NCI-H1048 (cell line): ENCODE data around the gene PRPF39.
"Not testable (repeated sequence)": the region's sequence is repeated elsewhere in the genome, so short reads cannot be mapped to it uniquely, and the experiment has no call there.

ENCODE experiments used
- DNase-seq: peaks from one replicate; lab custom pipeline; 2025; lab: John Stamatoyannopoulos, UW

The PRPF39 gene

GRCh38 chr14:45083976-45084722 lies at the start of gene PRPF39:
TSS of gene PRPF39 (plus strand) at chr14:45084116. CDS start at chr14:45095240, 11,124 bp downstream.
- peak; percentile 78 for DNase-seq

- no peak for DNase-seq
These were observed 49.2 kb upstream of the PRPF39 start for GRCh38 chr14:45034730-45035129.

- DNase-seq, result no peak
These were observed 45.7 kb upstream of the PRPF39 start for GRCh38 chr14:45038256-45038655.

GRCh38 chr14:45038865-45039264 lies 45.1 kb upstream of the PRPF39 start:
- DNase-seq, result no peak

GRCh38 chr14:45039390-45039789 lies 44.5 kb upstream of the PRPF39 start:
- DNase-seq, result no peak

GRCh38 chr14:45041641-45042040 lies 42.3 kb upstream of the PRPF39 start:
- no peak for DNase-seq

- no peak for DNase-seq
These were observed 39.3 kb upstream of the PRPF39 start for GRCh38 chr14:45044638-45045037.

- DNase-seq, result no peak
These were observed 35.5 kb upstream of the PRPF39 start for GRCh38 chr14:45048385-45048784.

- no peak for DNase-seq
These were observed 32.7 kb upstream of the PRPF39 start for GRCh38 chr14:45051180-45051579.

GRCh38 chr14:45051896-45052295 lies 32.0 kb upstream of the PRPF39 start:
- no peak for DNase-seq

GRCh38 chr14:45057349-45057748 lies 26.6 kb upstream of the PRPF39 start:
- DNase-seq, result no peak

- DNase-seq, result no peak
These were observed 26.0 kb upstream of the PRPF39 start for GRCh38 chr14:45057881-45058364.

- DNase-seq, result no peak
These were observed 23.4 kb upstream of the PRPF39 start for GRCh38 chr14:45060551-45060950.

- DNase-seq, result no peak
These were observed 18.4 kb upstream of the PRPF39 start for GRCh38 chr14:45065540-45065939.

- no peak for DNase-seq
These were observed 18.0 kb upstream of the PRPF39 start for GRCh38 chr14:45065956-45066355.

- no peak for DNase-seq
These were observed 17.2 kb upstream of the PRPF39 start for GRCh38 chr14:45066667-45067066.

- DNase-seq, result no peak
These were observed 15.5 kb upstream of the PRPF39 start for GRCh38 chr14:45068396-45068795.

GRCh38 chr14:45070215-45070614 lies 13.7 kb upstream of the PRPF39 start:
- no peak for DNase-seq

- no peak for DNase-seq
These were observed 11.8 kb upstream of the PRPF39 start for GRCh38 chr14:45072126-45072525.

GRCh38 chr14:45073231-45073879 lies 10.6 kb upstream of the PRPF39 start:
- DNase-seq, result no peak

- DNase-seq, result no peak
These were observed 5.6 kb upstream of the PRPF39 start for GRCh38 chr14:45078323-45078722.

- not testable (repeated sequence) for DNase-seq
These were observed 3.4 kb upstream of the PRPF39 start for GRCh38 chr14:45080416-45080968.

- DNase-seq, result not testable (repeated sequence)
These were observed 2.8 kb upstream of the PRPF39 start for GRCh38 chr14:45081096-45081495.
